CD14-positive monocyte (primary cell): Measurements from ENCODE around the gene TUBA1C. TPM values are rescaled to one million over a fixed set of nuclear protein-coding genes. Genes with fewer than 3 reads are reported as not detected.

Experiments used
- DNase-seq, 3 donors: peaks; one replicate each; pipeline ENCODE4 v3.0.0-alpha.2; 2011 to 2022
- H2AFZ ChIP-seq: 2 replicates; pipeline ENCODE4 v1.6.0; 2012; ENCODE audit warnings: mild to moderate bottlenecking, low read depth, low read length, inconsistent platforms; ENCODE audit not compliant: insufficient read depth, poor library complexity, severe bottlenecking
- H3K27ac ChIP-seq, 2 donors: 1 replicate in 1 of 2; 2 replicates in 1 of 2; pipeline ENCODE4 v1.5.1; 2012 to 2013; ENCODE audit warnings: low read length in 2 of 2, control low read depth in 1 of 2, inconsistent platforms in 1 of 2, low read depth in 1 of 2, mild to moderate bottlenecking in 1 of 2
- H3K27me3 ChIP-seq, 2 donors: one replicate each; pipeline versions ENCODE4 v1.6.0 to v1.6.1; 2011 to 2013; ENCODE audit warnings: low read length in 2 of 2; ENCODE audit not compliant: control insufficient read depth in 2 of 2, insufficient read depth in 2 of 2
- H3K36me3 ChIP-seq, 2 donors: replicated peaks in 1 of 2; 1 replicate in 1 of 2; 2 replicates in 1 of 2; pipeline versions ENCODE4 v1.5.1 to v1.6.1; 2012 to 2013; ENCODE audit warnings: low read length in 2 of 2, control low read depth in 1 of 2, inconsistent platforms in 1 of 2, mild to moderate bottlenecking in 1 of 2; ENCODE audit not compliant: insufficient read depth in 2 of 2, control insufficient read depth in 1 of 2
- H3K4me1 ChIP-seq, 2 donors: 1 replicate in 1 of 2; 2 replicates in 1 of 2; pipeline versions ENCODE4 v1.5.1 to v1.6.1; 2012 to 2013; ENCODE audit warnings: low read length in 2 of 2, control low read depth in 1 of 2, inconsistent platforms in 1 of 2, mild to moderate bottlenecking in 1 of 2, moderate library complexity in 1 of 2; ENCODE audit not compliant: insufficient read depth in 2 of 2, control insufficient read depth in 1 of 2
- H3K4me2 ChIP-seq: replicated peaks from 2 replicates; pipeline ENCODE3; 2012; ENCODE audit warnings: low read length, moderate library complexity, mild to moderate bottlenecking; ENCODE audit not compliant: poor library complexity, severe bottlenecking; ENCODE audit errors: extremely low read depth
- H3K4me3 ChIP-seq, 3 experiments: fragments of 200-600 bp in 1 of 3; sonication (generic) in 1 of 3; replicated peaks in 1 of 3; 1 replicate in 2 of 3; 2 replicates in 1 of 3; pipeline ENCODE4 v1.5.1; 2011 to 2013; ENCODE audit warnings: low read length in 3 of 3, mild to moderate bottlenecking in 3 of 3, control low read depth in 2 of 3, low read depth in 2 of 3, inconsistent platforms in 1 of 3, moderate library complexity in 1 of 3
- H3K79me2 ChIP-seq: 2 replicates; pipeline ENCODE4 v1.6.0; 2012; ENCODE audit warnings: mild to moderate bottlenecking, control low read depth, inconsistent platforms, low read length, moderate library complexity; ENCODE audit not compliant: insufficient read depth
- H3K9ac ChIP-seq: 2 replicates; pipeline ENCODE4 v1.6.0; 2017; ENCODE audit warnings: low read length, mild to moderate bottlenecking; ENCODE audit not compliant: insufficient read depth, poor library complexity, severe bottlenecking
- H3K9me3 ChIP-seq, 2 donors: replicated peaks in 1 of 2; 1 replicate in 1 of 2; 2 replicates in 1 of 2; pipeline versions ENCODE4 v1.5.1 to v1.6.1; 2012 to 2013; ENCODE audit warnings: low read length in 2 of 2, control low read depth in 1 of 2; ENCODE audit not compliant: control insufficient read depth in 1 of 2, insufficient read depth in 1 of 2
- H4K20me1 ChIP-seq: 2 replicates; pipeline ENCODE4 v1.6.0; 2012; ENCODE audit warnings: mild to moderate bottlenecking, low read length, control low read depth, moderate library complexity; ENCODE audit not compliant: insufficient read depth
- H3K27ac Mint-ChIP-seq, 7 donors: one replicate each; pipeline ENCODE4 v1.8.0; 2020; ENCODE audit warnings: mild to moderate bottlenecking in 7 of 7, mixed read lengths in 7 of 7, moderate library complexity in 6 of 7, inconsistent platforms in 2 of 7
- H3K27me3 Mint-ChIP-seq, 3 donors: one replicate each; pipeline ENCODE4 v1.8.0; 2021 to 2022; ENCODE audit warnings: low read depth in 3 of 3, mild to moderate bottlenecking in 3 of 3, mixed read lengths in 3 of 3, moderate library complexity in 3 of 3, inconsistent platforms in 1 of 3
- H3K36me3 Mint-ChIP-seq, 2 donors: one replicate each; pipeline ENCODE4 v1.8.0; 2020; ENCODE audit warnings: mixed read lengths in 2 of 2, inconsistent platforms in 1 of 2, mild to moderate bottlenecking in 1 of 2
- H3K4me1 Mint-ChIP-seq: one replicate; pipeline ENCODE4 v1.8.0; 2020; ENCODE audit warnings: mild to moderate bottlenecking, mixed read lengths
- H3K4me3 Mint-ChIP-seq, 2 donors: one replicate each; pipeline ENCODE4 v1.8.0; 2020; ENCODE audit warnings: mild to moderate bottlenecking in 2 of 2, mixed read lengths in 2 of 2, moderate library complexity in 1 of 2
- H3K9me3 Mint-ChIP-seq, 7 donors: one replicate each; pipeline ENCODE4 v1.8.0; 2020 to 2022; ENCODE audit warnings: mixed read lengths in 7 of 7, mild to moderate bottlenecking in 6 of 7, moderate library complexity in 6 of 7, inconsistent platforms in 2 of 7
- CTCF ChIP-seq: fragments of 200-600 bp; IDR thresholded peaks from one replicate; pipeline ENCODE4 v1.8.0; 2022; ENCODE audit warnings: antibody characterized with exemption, mild to moderate bottlenecking
- WGBS: methylation state at CpG from one replicate; pipeline ENCODE4 v1.1.5; 2013; ENCODE audit warnings: missing lambda C conversion rate; ENCODE audit not compliant: insufficient coverage; 5-methylcytosine and 5-hydroxymethylcytosine counted together
- intact Hi-C, 2 donors: fragments of 100-400 bp; cut with micrococcal nuclease; formaldehyde crosslinking; loops; one replicate each; pipeline versions ENCODE4 v1.15.0 to v1.15.1; 2023
- polyA plus RNA-seq, 3 donors: library from polyadenylated mRNA; depleted of rRNA in 1 of 3; unstranded in 2 of 3; stranded (reverse) in 1 of 3; fragments of 300-500 nt in 2 of 3; fragments of >200 nt in 1 of 3; fragmentation: Illumina TruSeq in 2 of 3; gene quantifications; 1 replicate in 2 of 3; 2 replicates in 1 of 3; pipeline ENCODE4 v1.2.3, GENCODE V29; 2012 to 2021

TUBA1C gene
- polyA plus RNA-seq, 3 donors: 53.7 to 263 (median 61.0) TPM

GRCh38 chr12:49260571-49261363, 4.1 kb upstream of the TUBA1C start:
- Histone ChIP-seq H2AFZ (no peak overlapping the region), H3K79me2 (peaks cover 53% of the 10 kb centered on the region), H3K4me1 (peaks cover 27 to 38% of the 10 kb centered on the region in 2 donors), H3K36me3 (no peaks in the 10 kb centered on the region), H3K9me3 (no peaks in the 10 kb centered on the region), H3K27me3 (no peaks in the 10 kb centered on the region), H3K4me3 (no peak overlapping the region), H3K27ac (no peak overlapping the region), H3K9ac (no peak overlapping the region), H4K20me1 (no peaks in the 10 kb centered on the region), H3K4me2 (no peak overlapping the region)
- H3K27ac Mint-ChIP-seq: no peak overlapping the region
- H3K4me3 Mint-ChIP-seq: no peak overlapping the region
- peaks cover 26% of the 10 kb centered on the region for H3K4me1 Mint-ChIP-seq
- WGBS: 97% methylated on average over 9 of the region's 11 CpGs
- H3K36me3 Mint-ChIP-seq: peaks cover 0 to 3% of the 10 kb centered on the region in 2 donors
- TF ChIP-seq CTCF: no peak
- H3K27me3 Mint-ChIP-seq: no peaks in the 10 kb centered on the region
- no peak for DNase-seq
- no peaks in the 10 kb centered on the region for H3K9me3 Mint-ChIP-seq
- intact Hi-C loops: no loop called here

GRCh38 chr12:49261721-49262120, 3.2 kb upstream of the TUBA1C start:
- H3K4me1 Mint-ChIP-seq: peaks cover 29% of the 10 kb centered on the region
- H3K27me3 Mint-ChIP-seq: no peaks in the 10 kb centered on the region
- peaks cover 0 to 3% of the 10 kb centered on the region in 2 donors for H3K36me3 Mint-ChIP-seq
- Histone ChIP-seq H3K9me3 (no peaks in the 10 kb centered on the region), H3K4me1 (peaks cover 36 to 48% of the 10 kb centered on the region in 2 donors), H3K27ac (no peak overlapping the region), H3K4me2 (no peak overlapping the region), H3K4me3 (no peak overlapping the region), H3K36me3 (no peaks in the 10 kb centered on the region), H3K27me3 (no peaks in the 10 kb centered on the region), H3K9ac (no peak overlapping the region), H3K79me2 (peaks cover 62% of the 10 kb centered on the region), H2AFZ (no peak overlapping the region), H4K20me1 (peaks cover 7% of the 10 kb centered on the region)
- no CpG with 5 or more reads among the region's 2 CpGs for WGBS
- H3K4me3 Mint-ChIP-seq: no peak overlapping the region
- intact Hi-C loops: no loop called here
- no peak overlapping the region for H3K27ac Mint-ChIP-seq
- H3K9me3 Mint-ChIP-seq: no peaks in the 10 kb centered on the region
- DNase-seq: no peak
- no peak for TF ChIP-seq CTCF
